Measurements from ENCODE around the gene PLSCR3.
"Not testable (repeated sequence)": the region's sequence is repeated elsewhere in the genome, so short reads cannot be mapped to it uniquely, and the experiment has no call there.

PLSCR3 gene

DNA sequence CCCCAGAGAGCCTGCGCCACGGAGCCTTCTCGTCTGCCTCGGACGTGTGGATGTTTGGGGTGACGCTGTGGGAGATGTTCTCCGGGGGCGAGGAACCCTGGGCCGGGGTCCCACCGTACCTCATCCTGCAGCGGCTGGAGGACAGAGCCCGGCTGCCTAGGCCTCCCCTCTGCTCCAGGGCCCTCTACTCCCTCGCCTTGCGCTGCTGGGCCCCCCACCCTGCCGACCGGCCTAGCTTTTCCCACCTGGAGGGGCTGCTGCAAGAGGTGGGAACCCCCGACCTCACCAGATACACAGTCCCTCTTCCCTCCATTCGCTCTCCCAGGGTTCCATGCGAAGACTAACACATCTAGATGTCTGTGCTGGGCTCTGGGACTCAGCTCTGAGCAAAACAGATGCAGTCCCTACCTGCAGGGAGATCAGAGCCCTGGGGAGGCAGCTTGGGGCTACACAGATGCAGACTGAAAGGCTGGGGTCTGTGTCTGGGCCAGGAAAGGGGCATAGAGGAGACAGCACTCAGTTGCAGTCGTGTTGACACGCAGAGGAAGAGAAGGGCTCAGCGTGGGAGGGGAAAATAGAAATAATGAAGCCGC lies 9.7 kb downstream of the PLSCR3 start:
- intact Hi-C loops (cut with DNase I): loop anchor here (5.0 kb wide), 1 partner anchor 32 kb away; the partner anchor contains the start of gene KCTD11
- DNase-seq: no peak

GRCh38 chr17:7383742-7384488 lies 10.4 kb downstream of the PLSCR3 start:
- intact Hi-C loops (cut with DNase I): no loop called here
- peak in 8 of 10 donors; percentile 40 to 92 (median 50) for DNase-seq

- intact Hi-C loops (cut with DNase I): no loop called here
- no peak for DNase-seq
These were observed 11.0 kb downstream of the PLSCR3 start for GRCh38 chr17:7383371-7383741.

GRCh38 chr17:7382901-7383300 lies 11.4 kb downstream of the PLSCR3 start:
- DNase-seq: no peak
- intact Hi-C loops (cut with DNase I): no loop called here

GRCh38 chr17:7380855-7381683 lies 13.3 kb downstream of the PLSCR3 start, which contains the start of gene TNK1:
Gene TNK1 (plus strand): TSS chr17:7381089. CDS start chr17:7382927, 1,838 bp downstream.
- DNase-seq: peak in 2 of 10 donors; percentile 80 to 86
- intact Hi-C loops (cut with DNase I): no loop called here

GRCh38 chr17:7380321-7380720 lies 14.0 kb downstream of the PLSCR3 start:
- DNase-seq: no peak
- intact Hi-C loops (cut with DNase I): no loop called here

- intact Hi-C loops (cut with DNase I): no loop called here
- no peak for DNase-seq
These were observed 15.2 kb downstream of the PLSCR3 start for GRCh38 chr17:7379134-7379533.

- DNase-seq: no peak
- intact Hi-C loops (cut with DNase I): no loop called here
These were observed 20.0 kb downstream of the PLSCR3 start for GRCh38 chr17:7374353-7374752.

- no peak for DNase-seq
- intact Hi-C loops (cut with DNase I): no loop called here
These were observed 23.5 kb downstream of the PLSCR3 start for GRCh38 chr17:7370853-7371252.

GRCh38 chr17:7369825-7370224 lies 24.5 kb downstream of the PLSCR3 start:
- DNase-seq: no peak
- intact Hi-C loops (cut with DNase I): no loop called here

DNA sequence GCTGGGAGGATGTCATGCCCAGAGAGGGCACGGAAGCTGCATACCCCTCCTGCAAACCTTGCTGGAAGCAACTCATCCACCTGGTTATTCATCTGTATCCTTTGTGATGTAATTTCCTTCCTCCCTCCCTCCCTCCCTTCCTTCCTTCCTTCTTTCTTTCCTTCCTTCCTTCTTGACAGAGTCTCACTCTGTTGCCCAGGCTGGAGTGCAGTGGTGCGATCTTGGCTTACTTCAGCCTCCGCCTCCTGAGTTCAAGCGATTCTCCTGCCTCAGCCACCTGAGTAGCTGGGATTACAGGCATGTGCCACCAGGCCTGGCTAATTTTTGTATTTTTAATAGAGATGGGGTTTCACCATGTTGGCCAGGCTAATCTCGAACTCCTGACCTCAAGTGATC lies 25.7 kb downstream of the PLSCR3 start:
- intact Hi-C loops (cut with DNase I); DNase-seq: not testable (repeated sequence)

DNA sequence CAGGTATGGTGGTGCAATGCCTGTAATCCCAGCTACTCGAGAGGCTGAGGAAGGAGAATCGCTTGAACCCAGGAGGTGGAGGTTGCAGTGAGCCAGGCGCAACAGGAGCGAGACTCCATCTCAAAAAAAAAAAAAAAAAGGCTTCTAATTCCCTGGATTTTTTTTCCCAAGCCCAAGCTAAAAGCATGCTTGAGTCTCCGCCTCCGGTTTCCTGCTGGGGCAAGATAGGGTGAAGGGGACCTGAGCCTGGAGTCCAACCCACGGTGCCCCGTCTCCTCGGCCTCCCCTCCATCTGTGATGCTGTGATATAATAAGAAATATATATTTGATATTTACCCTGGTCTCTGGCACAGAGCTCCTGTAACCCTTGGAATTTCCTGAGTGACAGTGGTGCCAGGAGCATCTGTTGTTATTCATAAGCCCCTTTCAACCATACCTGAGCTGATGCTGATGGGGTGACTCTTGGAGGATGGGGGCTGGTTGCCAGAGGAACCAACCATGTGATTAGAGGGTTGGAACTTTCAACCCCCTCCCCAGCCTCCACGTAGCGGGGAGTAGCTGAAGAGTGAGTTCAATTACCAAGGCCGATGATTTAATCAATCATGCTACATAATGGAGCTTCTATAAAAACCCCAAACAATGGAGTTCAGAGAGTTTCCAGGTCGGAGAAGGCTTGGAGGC lies 26.3 kb downstream of the PLSCR3 start:
- no peak for DNase-seq
- intact Hi-C loops (cut with DNase I): no loop called here

DNA sequence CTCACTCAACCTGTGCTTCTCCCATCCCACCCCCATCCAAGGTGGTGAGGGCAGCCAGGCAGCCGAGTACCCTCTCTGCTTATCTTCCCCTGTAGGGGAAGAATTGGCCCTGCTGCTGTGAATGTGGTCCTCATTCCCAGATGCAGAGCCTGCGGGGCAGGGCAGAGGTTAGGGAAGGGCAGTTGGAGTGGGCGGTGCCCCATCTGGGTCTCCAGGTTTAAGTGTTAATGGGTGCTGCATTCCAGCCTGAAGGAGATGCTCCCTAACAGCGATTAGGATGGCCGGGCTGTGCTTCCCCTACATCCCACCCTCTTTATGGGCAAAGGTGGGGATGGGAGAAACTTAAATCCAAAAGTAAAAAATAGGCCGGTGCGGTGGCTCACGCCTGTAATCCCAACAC lies 27.2 kb downstream of the PLSCR3 start:
- no peak for DNase-seq
- intact Hi-C loops (cut with DNase I): no loop called here

GRCh38 chr17:7365963-7366362 lies 28.4 kb downstream of the PLSCR3 start:
- intact Hi-C loops (cut with DNase I); DNase-seq: not testable (repeated sequence)

DNA sequence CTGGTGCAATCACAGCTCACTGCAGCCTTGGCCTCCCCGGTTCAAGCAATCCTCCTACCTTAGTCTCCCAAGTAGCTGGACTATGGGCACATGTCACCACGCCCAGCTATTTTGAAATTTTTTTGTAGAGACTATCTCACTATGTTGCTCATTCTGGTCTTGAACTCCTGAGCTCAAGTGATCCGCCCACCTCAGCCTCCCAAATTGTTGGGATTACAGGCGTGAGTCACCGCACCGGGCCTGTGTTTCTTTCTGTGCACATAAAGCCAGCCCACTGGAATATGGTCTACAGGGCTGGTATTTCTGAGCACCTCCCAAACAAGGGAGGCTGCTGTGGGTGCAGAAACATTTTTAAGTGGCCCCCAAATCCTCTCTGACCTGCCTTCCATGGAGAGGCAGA lies 31.0 kb downstream of the PLSCR3 start:
- intact Hi-C loops (cut with DNase I): no loop called here
- DNase-seq: no peak

DNA sequence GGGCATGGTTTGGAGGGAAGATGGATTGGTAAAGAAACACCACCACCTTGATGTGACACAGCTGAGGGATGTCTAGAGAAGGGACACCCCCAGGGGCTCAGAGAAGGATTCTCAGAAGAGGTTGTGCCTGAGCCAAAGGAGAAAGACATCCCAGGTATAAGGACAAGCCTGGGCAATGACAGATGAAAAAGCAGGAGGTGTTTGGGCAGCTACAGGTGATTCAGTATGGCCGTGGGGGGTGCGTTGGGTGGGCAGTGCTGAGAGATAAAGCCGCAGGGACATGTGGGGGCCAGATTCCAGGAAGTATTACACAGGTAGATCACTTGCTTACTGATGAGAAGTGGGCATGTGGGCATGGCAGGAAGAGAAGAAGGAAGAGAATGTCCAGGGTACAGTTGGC lies 32.4 kb downstream of the PLSCR3 start:
- intact Hi-C loops (cut with DNase I): no loop called here
- no peak for DNase-seq

GRCh38 chr17:7357381-7357780 lies 36.9 kb downstream of the PLSCR3 start:
- DNase-seq: no peak
- intact Hi-C loops (cut with DNase I): loop anchor here (5.0 to 10.0 kb wide), 2 partner anchors 80 to 127 kb away; partner anchors contain the start of genes FGF11, POLR2A, SLC35G6 and TMEM102

GRCh38 chr17:7356756-7357155 lies 37.6 kb downstream of the PLSCR3 start:
- intact Hi-C loops (cut with DNase I): loop anchor here (5.0 to 10.0 kb wide), 2 partner anchors 81 to 128 kb away; partner anchors contain the start of genes FGF11, POLR2A, SLC35G6 and TMEM102
- DNase-seq: no peak

- intact Hi-C loops (cut with DNase I): loop anchor here (5.0 to 10.0 kb wide), 2 partner anchors 81 to 129 kb away; partner anchors contain the start of genes FGF11, POLR2A, SLC35G6 and TMEM102
- DNase-seq: peak; percentile 47 to 96 (median 74)
These were observed 38.2 kb downstream of the PLSCR3 start for GRCh38 chr17:7356072-7356549.

- no peak for DNase-seq
- intact Hi-C loops (cut with DNase I): loop anchor here (5.0 to 10.0 kb wide), 2 partner anchors 82 to 129 kb away; partner anchors contain the start of genes FGF11, POLR2A, SLC35G6 and TMEM102
These were observed 38.8 kb downstream of the PLSCR3 start for GRCh38 chr17:7355573-7355972.

All from posterior cingulate gyrus (tissue), 11 donors.